A673 (cell line): ENCODE results near the gene SLC2A13. TPM values are rescaled to one million over a fixed set of nuclear protein-coding genes. Genes with fewer than 3 reads are reported as not detected.

Experiments
- BruUV-seq: library from RNA; stranded (reverse); fragments of 400-500 nt; replicated peaks from 2 replicates; lab custom pipeline; 2021; lab: Mats Ljungman, UMichigan
- CTCF ChIA-PET: fragments of 300-600 bp; sonication (Branson Sonifier 250); formaldehyde crosslinking; loops from one replicate; lab custom pipeline; 2022; ENCODE audit warnings: antibody characterized with exemption; lab: Charles Lee
- POLR2A ChIA-PET: fragments of 300-600 bp; sonication (Branson Sonifier 250); formaldehyde crosslinking; loops from one replicate; lab custom pipeline; 2022; ENCODE audit warnings: antibody characterized with exemption; ENCODE audit not compliant: low non-redundant PET; lab: Charles Lee
- DNase-seq: peaks from one replicate; pipeline ENCODE4 v3.0.0-alpha.2; 2015; ENCODE audit warnings: low spot score
- H3K27ac ChIP-seq: fragments of 200-600 bp; sonication (generic); 2 replicates; pipeline ENCODE4 v1.5.1; 2016; ENCODE audit warnings: mixed run types, low read depth, mild to moderate bottlenecking, mixed read lengths, antibody characterized with exemption, low read length; ENCODE audit not compliant: poor library complexity, severe bottlenecking
- H3K27me3 ChIP-seq: fragments of 200-600 bp; sonication (generic); replicated peaks from 2 replicates; pipeline ENCODE4 v1.6.1; 2017; ENCODE audit warnings: mixed run types, low read depth, mild to moderate bottlenecking, mixed read lengths, antibody characterized with exemption, low read length; ENCODE audit not compliant: insufficient read depth, poor library complexity
- H3K36me3 ChIP-seq: fragments of 200-600 bp; sonication (generic); 2 replicates; pipeline ENCODE4 v1.6.1; 2016; ENCODE audit warnings: mixed run types, mild to moderate bottlenecking, mixed read lengths, antibody characterized with exemption, low read length; ENCODE audit not compliant: insufficient read depth, poor library complexity, severe bottlenecking
- H3K4me1 ChIP-seq: fragments of 200-600 bp; sonication (generic); 2 replicates; pipeline ENCODE4 v1.6.1; 2017; ENCODE audit warnings: mixed run types, mild to moderate bottlenecking, mixed read lengths, antibody characterized with exemption, low read length; ENCODE audit not compliant: insufficient read depth, poor library complexity, severe bottlenecking
- H3K4me3 ChIP-seq: fragments of 200-600 bp; sonication (generic); 2 replicates; pipeline ENCODE4 v1.5.1; 2016; ENCODE audit warnings: low read depth, mixed run types, mild to moderate bottlenecking, mixed read lengths, low read length; ENCODE audit not compliant: poor library complexity, severe bottlenecking
- H3K9me3 ChIP-seq: fragments of 200-600 bp; sonication (generic); 2 replicates; pipeline ENCODE4 v1.6.1; 2016; ENCODE audit warnings: mixed run types, low read depth, mild to moderate bottlenecking, mixed read lengths, antibody characterized with exemption, low read length; ENCODE audit not compliant: poor library complexity, severe bottlenecking
- CTCF ChIP-seq: fragments of 300-800, 200-600 bp; sonication (generic); conservative IDR thresholded peaks from 2 replicates; pipeline ENCODE4 v1.5.1; 2017; ENCODE audit warnings: low read depth, mild to moderate bottlenecking, antibody characterized with exemption, low read length, moderate library complexity, mixed read lengths
- EZH2 ChIP-seq: fragments of 200-600 bp; sonication (generic); IDR thresholded peaks from 2 replicates; pipeline ENCODE4 v1.6.1; 2017; ENCODE audit warnings: borderline replicate concordance, low read depth, mild to moderate bottlenecking, mixed read lengths, antibody characterized with exemption, low read length; ENCODE audit not compliant: poor library complexity, severe bottlenecking
- intact Hi-C: fragments of 100-400 bp; cut with micrococcal nuclease; formaldehyde crosslinking; loops from one replicate; pipeline ENCODE4 v1.10.0; 2022; ENCODE audit not compliant: unreplicated experiment
- total RNA-seq: library from RNA; stranded (reverse); gene quantifications from 2 replicates; pipeline ENCODE4 v1.2.3, GENCODE V29; 2021

The SLC2A13 gene
- total RNA-seq, 1 experiment from 2014 or later, result 9.1 TPM

GRCh38 chr12:40103043-40103442, 2.8 kb downstream of the SLC2A13 start:
- no peaks in the 10 kb centered on the region for H3K9me3 ChIP-seq
- no peak for DNase-seq
- no TSS peak for BruUV-seq
- intact Hi-C loops, result loop anchor here (5.0 kb wide), 1 partner anchor 49 kb away; no protein-coding TSS in a partner anchor
- ChIA-PET POLR2A (no interaction called here), CTCF (no interaction called here)
- H3K27ac ChIP-seq, result no peak overlapping the region
- no peak overlapping the region for H3K4me3 ChIP-seq
- TF ChIP-seq EZH2 (no peak), CTCF (no peak)
- H3K4me1 ChIP-seq, result peaks cover 19% of the 10 kb centered on the region
- no peaks in the 10 kb centered on the region for H3K36me3 ChIP-seq
- no peaks in the 10 kb centered on the region for H3K27me3 ChIP-seq

- ChIA-PET POLR2A (no interaction called here), CTCF (no interaction called here)
- Histone ChIP-seq H3K36me3 (no peaks in the 10 kb centered on the region), H3K27ac (no peak overlapping the region), H3K27me3 (no peaks in the 10 kb centered on the region), H3K4me3 (no peak overlapping the region), H3K4me1 (peaks cover 13% of the 10 kb centered on the region), H3K9me3 (no peaks in the 10 kb centered on the region)
- intact Hi-C loops, result loop anchor here (5.0 kb wide), 1 partner anchor 51 kb away; no protein-coding TSS in a partner anchor
- no peak for DNase-seq
- TF ChIP-seq EZH2, result no peak
- TF ChIP-seq CTCF, result no peak
- no TSS peak for BruUV-seq
These were observed 4.1 kb downstream of the SLC2A13 start for GRCh38 chr12:40101747-40102146.

GRCh38 chr12:40099423-40099853, 6.4 kb downstream of the SLC2A13 start:
- intact Hi-C loops, result no loop called here

More at GRCh38 chr12:40099423-40099853, 6.4 kb downstream of the SLC2A13 start:
- ChIA-PET CTCF (no interaction called here), POLR2A (interaction anchor here (0.6 kb wide), 2 partner anchors 15 to 1785 kb away, joined by 3 to 5 read pairs; no protein-coding TSS in a partner anchor)
- no peak overlapping the region for H3K4me3 ChIP-seq
- peak; percentile 50 for DNase-seq
- BruUV-seq, result no TSS peak
- no peaks in the 10 kb centered on the region for H3K27me3 ChIP-seq
- TF ChIP-seq CTCF (no peak), EZH2 (no peak)
- peaks cover 10% of the 10 kb centered on the region for H3K4me1 ChIP-seq
- no peaks in the 10 kb centered on the region for H3K36me3 ChIP-seq
- H3K9me3 ChIP-seq, result no peaks in the 10 kb centered on the region
- no peak overlapping the region for H3K27ac ChIP-seq
